GM19025 (cell line): ENCODE measurements around the gene ITPKC.
"Not testable (repeated sequence)": the region's sequence is repeated elsewhere in the genome, so short reads cannot be mapped to it uniquely, and the experiment has no call there.

Experiments
- ATAC-seq: cut with Tn5 transposase; IDR thresholded peaks from one replicate; pipeline ENCODE4 v1.9.1; 2021; ENCODE audit warnings: mild to moderate bottlenecking, low read depth, moderate library complexity; ENCODE audit not compliant: unreplicated experiment

Gene ITPKC

GRCh38 chr19:40713939-40714338, 3.0 kb upstream of the ITPKC start:
- ATAC-seq: no peak

- ATAC-seq: peak; percentile 55
Measured at GRCh38 chr19:40714441-40715299, 2.2 kb upstream of the ITPKC start.

- no peak for ATAC-seq
Measured at GRCh38 chr19:40716031-40716481, 856 bp upstream of the ITPKC start.

GRCh38 chr19:40717325-40717879, 490 bp downstream of the ITPKC start:
- ATAC-seq: no peak

GRCh38 chr19:40717880-40718773, 1.2 kb downstream of the ITPKC start:
- ATAC-seq: no peak

GRCh38 chr19:40718774-40719391, 2.0 kb downstream of the ITPKC start:
- no peak for ATAC-seq

- no peak for ATAC-seq
Measured at GRCh38 chr19:40719414-40719894, 2.5 kb downstream of the ITPKC start.

GRCh38 chr19:40721140-40721486, 4.2 kb downstream of the ITPKC start:
- ATAC-seq: no peak

GRCh38 chr19:40721936-40722661, 5.2 kb downstream of the ITPKC start:
- no peak for ATAC-seq

- no peak for ATAC-seq
Measured at GRCh38 chr19:40723661-40724254, 6.8 kb downstream of the ITPKC start.

GRCh38 chr19:40724315-40724714, 7.4 kb downstream of the ITPKC start:
- ATAC-seq: no peak

- ATAC-seq: no peak
Measured at GRCh38 chr19:40724855-40725254, 7.9 kb downstream of the ITPKC start.

- no peak for ATAC-seq
Measured at GRCh38 chr19:40726279-40726678, 9.4 kb downstream of the ITPKC start.

GRCh38 chr19:40730065-40730464, 13.2 kb downstream of the ITPKC start:
- not testable (repeated sequence) for ATAC-seq

GRCh38 chr19:40732304-40732703, 15.4 kb downstream of the ITPKC start:
- ATAC-seq: not testable (repeated sequence)

- ATAC-seq: no peak
Measured at GRCh38 chr19:40733149-40733548, 16.2 kb downstream of the ITPKC start.

GRCh38 chr19:40735013-40735771, 18.3 kb downstream of the ITPKC start:
- ATAC-seq: no peak

- no peak for ATAC-seq
Measured at GRCh38 chr19:40736661-40737060, 19.7 kb downstream of the ITPKC start.
